Liver (tissue), 3 donors: ENCODE data around the gene CNST.

ENCODE experiments used
- FOXA1 ChIP-seq: IDR thresholded peaks from 2 replicates; pipeline ENCODE4 v1.6.1; 2016; ENCODE audit warnings: antibody characterized with exemption
- GABPA ChIP-seq, 2 donors: IDR thresholded peaks in 1 of 2; conservative IDR thresholded peaks in 1 of 2; 2 replicates each; pipeline ENCODE4 v1.6.1; 2016; ENCODE audit warnings: antibody characterized with exemption in 2 of 2, mild to moderate bottlenecking in 1 of 2, moderate library complexity in 1 of 2
- RAD21 ChIP-seq, 2 donors: IDR thresholded peaks; 2 replicates each; pipeline ENCODE4 v1.6.1; 2016; ENCODE audit warnings: antibody characterized with exemption in 2 of 2, mild to moderate bottlenecking in 2 of 2
- SP1 ChIP-seq: IDR thresholded peaks from 2 replicates; pipeline ENCODE4 v1.6.1; 2018; ENCODE audit warnings: antibody characterized with exemption, mild to moderate bottlenecking
- TF ChIP-seq, protein P1 (sequence below): fragments of 150-350 bp; IDR thresholded peaks from 2 replicates; pipeline ENCODE4 v1.5.1; 2017; ENCODE audit warnings: improper control_type of control experiment, low read depth, low read length; ENCODE audit not compliant: missing input control
- TF ChIP-seq, protein P2 (sequence below): IDR thresholded peaks from 2 replicates; pipeline ENCODE4 v1.6.1; 2016; ENCODE audit warnings: antibody characterized with exemption
- donor health status: healthy.
- donor health status: healthy.

DNA sequence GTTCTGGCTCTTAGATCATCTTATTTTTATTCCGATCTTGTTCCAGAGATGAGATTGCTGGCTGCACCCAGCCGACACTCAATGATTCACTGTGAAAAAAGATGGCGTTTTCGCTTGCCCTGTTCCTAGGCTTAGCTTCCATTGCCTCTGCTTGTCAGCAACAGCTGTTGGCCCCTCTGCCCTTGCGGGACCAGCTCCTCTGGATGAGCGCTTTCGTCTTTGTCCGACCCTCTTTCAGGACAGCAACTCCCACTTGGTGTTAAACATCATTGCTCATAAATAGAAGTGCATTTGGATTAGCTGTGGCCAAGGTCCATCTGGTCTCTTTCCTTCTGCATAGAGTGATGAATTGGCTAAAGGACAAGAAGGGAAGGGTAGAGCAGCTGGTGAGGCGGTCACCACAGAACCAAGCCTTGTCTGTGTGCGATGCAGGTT is 114.5 kb downstream of the CNST start:
- TF ChIP-seq, protein P1, sequence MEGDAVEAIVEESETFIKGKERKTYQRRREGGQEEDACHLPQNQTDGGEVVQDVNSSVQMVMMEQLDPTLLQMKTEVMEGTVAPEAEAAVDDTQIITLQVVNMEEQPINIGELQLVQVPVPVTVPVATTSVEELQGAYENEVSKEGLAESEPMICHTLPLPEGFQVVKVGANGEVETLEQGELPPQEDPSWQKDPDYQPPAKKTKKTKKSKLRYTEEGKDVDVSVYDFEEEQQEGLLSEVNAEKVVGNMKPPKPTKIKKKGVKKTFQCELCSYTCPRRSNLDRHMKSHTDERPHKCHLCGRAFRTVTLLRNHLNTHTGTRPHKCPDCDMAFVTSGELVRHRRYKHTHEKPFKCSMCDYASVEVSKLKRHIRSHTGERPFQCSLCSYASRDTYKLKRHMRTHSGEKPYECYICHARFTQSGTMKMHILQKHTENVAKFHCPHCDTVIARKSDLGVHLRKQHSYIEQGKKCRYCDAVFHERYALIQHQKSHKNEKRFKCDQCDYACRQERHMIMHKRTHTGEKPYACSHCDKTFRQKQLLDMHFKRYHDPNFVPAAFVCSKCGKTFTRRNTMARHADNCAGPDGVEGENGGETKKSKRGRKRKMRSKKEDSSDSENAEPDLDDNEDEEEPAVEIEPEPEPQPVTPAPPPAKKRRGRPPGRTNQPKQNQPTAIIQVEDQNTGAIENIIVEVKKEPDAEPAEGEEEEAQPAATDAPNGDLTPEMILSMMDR = no peak
- TF ChIP-seq, protein P2, sequence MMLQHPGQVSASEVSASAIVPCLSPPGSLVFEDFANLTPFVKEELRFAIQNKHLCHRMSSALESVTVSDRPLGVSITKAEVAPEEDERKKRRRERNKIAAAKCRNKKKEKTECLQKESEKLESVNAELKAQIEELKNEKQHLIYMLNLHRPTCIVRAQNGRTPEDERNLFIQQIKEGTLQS = no peak
- TF ChIP-seq RAD21 (IDR thresholded peaks at IDR 0.05) (no peak), FOXA1 (no peak), SP1 (no peak), GABPA (IDR thresholded peaks at IDR 0.05 in 1 of 2, conservative IDR thresholded peaks at IDR 0.05 in 1 of 2) (no peak)
